Measurements from ENCODE around the gene TTC27.

The TTC27 gene

DNA sequence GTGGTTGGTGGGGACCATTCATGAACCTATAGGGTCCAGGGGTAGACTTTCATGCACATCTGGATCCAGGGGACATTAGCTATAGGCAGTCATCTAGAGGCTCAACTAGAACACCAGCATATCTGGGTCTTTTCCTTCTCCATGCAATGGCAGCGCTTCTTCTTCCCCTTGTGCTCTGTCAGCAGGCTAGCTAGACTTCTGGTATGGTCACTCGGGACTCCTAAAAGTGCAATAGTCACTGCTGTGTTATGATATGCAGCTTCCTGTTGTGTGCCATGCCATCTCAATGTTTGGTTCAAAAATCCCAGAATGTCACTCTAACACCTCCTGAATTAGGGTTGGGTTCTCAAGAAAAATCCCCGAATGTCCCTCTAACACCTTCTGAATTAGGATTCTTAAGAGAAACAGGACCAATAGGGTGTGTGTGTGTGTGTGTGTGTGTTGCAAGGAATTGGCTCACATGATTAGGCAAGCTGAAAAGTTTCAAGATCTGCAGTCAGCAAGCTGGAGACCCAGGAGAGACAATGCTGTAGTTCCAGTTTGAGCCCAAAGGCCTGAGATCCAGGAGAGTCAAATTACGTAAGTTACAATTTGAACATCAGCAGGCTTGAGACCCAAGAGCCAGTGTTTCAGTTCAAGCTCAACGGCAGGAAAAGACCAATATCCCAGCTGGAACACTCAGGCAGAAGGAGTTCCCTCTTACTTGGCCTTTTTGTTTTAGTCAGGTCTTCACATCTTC lies 221.8 kb downstream of the TTC27 start:
- H3K27ac ChIP-seq: no peak overlapping the region
- TF ChIP-seq, protein P1, sequence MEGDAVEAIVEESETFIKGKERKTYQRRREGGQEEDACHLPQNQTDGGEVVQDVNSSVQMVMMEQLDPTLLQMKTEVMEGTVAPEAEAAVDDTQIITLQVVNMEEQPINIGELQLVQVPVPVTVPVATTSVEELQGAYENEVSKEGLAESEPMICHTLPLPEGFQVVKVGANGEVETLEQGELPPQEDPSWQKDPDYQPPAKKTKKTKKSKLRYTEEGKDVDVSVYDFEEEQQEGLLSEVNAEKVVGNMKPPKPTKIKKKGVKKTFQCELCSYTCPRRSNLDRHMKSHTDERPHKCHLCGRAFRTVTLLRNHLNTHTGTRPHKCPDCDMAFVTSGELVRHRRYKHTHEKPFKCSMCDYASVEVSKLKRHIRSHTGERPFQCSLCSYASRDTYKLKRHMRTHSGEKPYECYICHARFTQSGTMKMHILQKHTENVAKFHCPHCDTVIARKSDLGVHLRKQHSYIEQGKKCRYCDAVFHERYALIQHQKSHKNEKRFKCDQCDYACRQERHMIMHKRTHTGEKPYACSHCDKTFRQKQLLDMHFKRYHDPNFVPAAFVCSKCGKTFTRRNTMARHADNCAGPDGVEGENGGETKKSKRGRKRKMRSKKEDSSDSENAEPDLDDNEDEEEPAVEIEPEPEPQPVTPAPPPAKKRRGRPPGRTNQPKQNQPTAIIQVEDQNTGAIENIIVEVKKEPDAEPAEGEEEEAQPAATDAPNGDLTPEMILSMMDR (conservative IDR thresholded peaks at IDR 0.05): no peak
- no peak for TF ChIP-seq ZFX (IDR thresholded peaks at IDR 0.05)

DNA sequence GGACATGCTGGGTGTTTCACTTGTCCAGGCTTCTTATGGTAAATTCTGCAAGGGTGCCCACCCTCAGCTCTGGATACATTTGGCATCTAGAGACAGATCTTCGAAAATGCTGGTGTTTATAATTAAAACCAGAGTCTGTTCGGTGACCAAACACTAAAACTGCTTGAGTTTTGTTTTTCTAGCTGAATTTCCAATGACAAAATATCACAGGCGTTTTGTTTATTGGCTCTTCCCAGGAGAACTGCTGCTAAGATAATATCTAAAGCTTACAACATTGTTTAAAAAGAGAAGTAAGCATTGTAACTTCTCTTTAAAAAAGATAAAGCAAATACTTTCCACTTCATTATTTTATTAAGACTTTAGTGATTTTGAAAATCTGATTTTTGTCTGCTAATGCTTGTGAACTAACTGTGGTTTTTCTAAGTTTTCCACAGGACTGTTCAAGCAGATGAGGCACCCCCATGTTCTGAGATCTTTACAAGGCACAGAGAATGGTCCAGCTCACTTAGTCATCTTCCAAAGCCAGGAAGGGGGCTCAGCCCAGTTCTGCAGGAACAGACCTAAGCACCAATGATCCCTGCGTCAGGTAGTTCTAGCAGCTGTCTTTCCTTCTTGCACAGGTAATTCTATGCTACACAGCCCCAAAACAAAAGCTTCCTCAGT lies 224.1 kb downstream of the TTC27 start:
- TF ChIP-seq, protein P1 (conservative IDR thresholded peaks at IDR 0.05): no peak
- no peak for TF ChIP-seq ZFX (IDR thresholded peaks at IDR 0.05)
- no peak overlapping the region for H3K27ac ChIP-seq

DNA sequence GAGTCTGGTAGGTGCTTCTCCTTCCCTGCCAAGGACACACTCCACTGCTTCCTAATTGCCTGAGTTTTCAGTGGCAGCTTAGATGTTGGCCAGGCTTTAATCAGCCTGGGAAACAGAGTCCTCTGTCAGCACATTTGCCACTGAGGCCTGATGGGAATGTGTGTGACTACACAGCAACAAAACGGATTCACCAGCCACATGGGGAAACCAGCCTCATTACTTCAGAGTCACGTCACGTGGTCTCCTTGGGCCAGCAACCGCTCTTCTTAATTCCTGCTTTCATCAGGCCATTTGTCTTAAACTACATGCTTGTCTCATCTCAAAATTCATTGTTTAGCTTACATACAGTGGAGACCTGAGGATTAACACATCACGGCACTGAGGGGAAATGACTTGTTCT lies 225.0 kb downstream of the TTC27 start:
- no peak for TF ChIP-seq ZFX (IDR thresholded peaks at IDR 0.05)
- TF ChIP-seq, protein P1 (conservative IDR thresholded peaks at IDR 0.05): no peak
- H3K27ac ChIP-seq: no peak overlapping the region

DNA sequence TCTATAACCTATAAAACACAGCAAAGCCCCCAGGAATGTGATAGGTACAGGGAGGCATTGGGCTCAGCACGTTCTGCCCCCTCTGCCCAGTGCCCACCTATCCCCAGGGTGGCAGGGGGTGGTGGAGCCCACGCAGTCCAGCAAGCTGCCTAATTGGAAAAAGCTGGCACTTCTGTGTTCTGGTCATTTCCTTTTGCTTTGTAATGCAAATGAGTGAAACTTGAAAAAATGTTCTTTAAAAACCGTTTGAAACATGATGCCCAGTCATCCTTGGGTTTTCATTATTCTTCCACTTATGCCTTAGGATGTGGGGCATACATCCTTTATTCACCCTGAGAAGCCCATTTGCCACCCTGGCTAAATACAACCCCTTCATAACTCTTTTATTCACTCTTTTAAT lies 229.0 kb downstream of the TTC27 start:
- TF ChIP-seq ZFX (IDR thresholded peaks at IDR 0.05): no peak
- TF ChIP-seq, protein P1 (conservative IDR thresholded peaks at IDR 0.05): no peak
- no peak overlapping the region for H3K27ac ChIP-seq

DNA sequence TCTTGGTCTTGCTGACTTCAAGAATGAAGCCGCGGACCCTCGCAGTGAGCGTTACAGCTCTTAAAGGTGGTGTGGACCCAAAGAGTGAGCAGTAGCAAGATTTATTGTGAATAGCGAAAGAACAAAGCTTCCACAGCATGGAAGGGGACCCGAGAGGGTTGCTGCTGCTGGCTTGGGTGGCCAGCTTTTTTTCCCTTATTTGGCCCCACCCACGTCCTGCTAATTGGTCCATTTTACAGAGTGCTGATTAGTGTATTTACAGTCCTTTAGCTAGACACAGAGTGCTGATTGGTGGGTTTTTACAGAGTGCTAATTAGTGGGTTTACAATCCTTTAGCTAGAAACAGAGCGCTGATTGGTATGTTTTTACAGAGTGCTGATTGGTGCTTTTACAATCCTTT lies 230.9 kb downstream of the TTC27 start:
- TF ChIP-seq ZFX (IDR thresholded peaks at IDR 0.05): no peak
- TF ChIP-seq, protein P1 (conservative IDR thresholded peaks at IDR 0.05): no peak
- H3K27ac ChIP-seq: no peak overlapping the region

DNA sequence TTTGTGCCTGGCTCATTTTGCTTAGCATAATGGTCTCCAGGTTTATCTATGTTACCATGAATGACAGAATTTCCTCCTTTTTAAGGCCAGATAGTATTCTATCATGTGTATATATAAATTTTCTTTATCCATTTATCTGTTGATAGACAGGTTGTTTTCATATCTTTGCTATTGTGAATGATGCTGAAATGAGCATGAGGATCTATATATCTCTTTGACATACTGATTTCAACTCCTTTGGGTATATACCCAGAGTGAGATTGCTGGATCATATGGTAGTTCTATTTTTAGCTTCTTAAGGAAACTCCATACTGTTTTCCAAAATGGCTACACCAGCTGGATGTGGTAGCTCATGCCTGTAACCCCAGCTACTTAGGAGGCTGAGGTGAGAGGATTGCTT lies 232.5 kb downstream of the TTC27 start:
- TF ChIP-seq, protein P1 (conservative IDR thresholded peaks at IDR 0.05): no peak
- no peak for TF ChIP-seq ZFX (IDR thresholded peaks at IDR 0.05)

DNA sequence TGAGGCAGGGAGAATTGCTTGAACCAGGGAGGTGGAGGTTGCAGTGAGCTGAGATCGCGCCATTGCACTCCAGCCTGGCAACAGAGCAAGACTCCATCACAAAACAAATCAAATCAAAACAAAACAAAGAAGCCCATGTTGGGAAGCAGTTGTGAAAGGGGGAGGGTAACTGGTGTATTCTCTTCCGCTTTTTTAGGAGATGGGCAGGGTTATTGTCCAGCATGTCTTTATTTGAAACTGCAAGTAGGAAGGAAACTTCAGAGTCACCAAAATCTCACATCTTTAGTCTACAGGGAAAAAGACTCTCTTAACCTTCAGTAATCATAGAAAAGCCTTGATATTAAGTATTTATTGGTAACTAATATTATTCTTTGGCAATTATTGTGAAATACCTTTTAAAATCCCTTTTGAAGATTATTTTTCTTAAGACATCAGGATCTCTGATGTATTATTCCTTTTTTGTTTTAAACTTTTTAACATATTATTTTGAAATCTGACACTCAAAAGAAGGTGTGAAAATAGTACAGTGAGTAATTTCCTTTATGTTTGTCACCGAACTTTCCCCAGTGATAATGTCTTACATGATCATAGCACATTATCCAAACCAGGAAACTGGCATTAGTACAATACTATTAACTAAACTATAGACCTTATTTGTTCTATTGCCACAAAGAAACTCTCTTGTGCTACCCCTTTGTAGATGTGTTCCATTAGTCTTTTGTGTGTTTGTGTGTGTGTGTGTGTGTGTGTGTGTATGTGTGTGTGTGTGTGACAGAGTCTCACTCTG lies 234.6 kb downstream of the TTC27 start:
- TF ChIP-seq, protein P1 (conservative IDR thresholded peaks at IDR 0.05): no peak
- TF ChIP-seq ZFX (IDR thresholded peaks at IDR 0.05): no peak
- no peak overlapping the region for H3K27ac ChIP-seq

More for the DNA sequence above, 232.5 kb downstream of the TTC27 start:
- H3K27ac ChIP-seq: no peak overlapping the region
